Mammary epithelial cell (primary cell): ENCODE measurements around the gene ACTL8.

Experiments
- CTCF ChIP-seq, 2 donors: IDR thresholded peaks in 1 of 2; conservative IDR thresholded peaks in 1 of 2; 2 replicates each; pipeline ENCODE4 v1.5.1; 2011 to 2012; ENCODE audit warnings: inconsistent platforms in 2 of 2, low read length in 2 of 2, mild to moderate bottlenecking in 2 of 2, control low read depth in 1 of 2, low read depth in 1 of 2; ENCODE audit not compliant: insufficient read depth in 1 of 2; ENCODE audit errors: extremely low read depth in 1 of 2
- EZH2 ChIP-seq: IDR thresholded peaks from 2 replicates; pipeline ENCODE4 v1.6.1; 2012; ENCODE audit warnings: low read length, inconsistent platforms, borderline replicate concordance

- no peak for TF ChIP-seq CTCF (conservative IDR thresholded peaks at IDR 0.05 in 1 of 2, IDR thresholded peaks at IDR 0.05 in 1 of 2; ENCODE audit: extremely low read depth in 1 of 2, insufficient read depth in 1 of 2, low read depth in 1 of 2, low read length in 2 of 2)
- TF ChIP-seq EZH2, result no peak
Observed at GRCh38 chr1:17713993-17714392, 41.1 kb upstream of the ACTL8 start.
